NCI-H1930 (cell line): ENCODE data around the gene PIGQ.

ENCODE experiments used
- DNase-seq, 2 experiments: peaks; one replicate each; lab custom pipeline; 2025; lab: John Stamatoyannopoulos, UW

PIGQ gene

GRCh38 chr16:628321-629061 lies 58.7 kb downstream of the PIGQ start:
- DNase-seq = no peak

DNA sequence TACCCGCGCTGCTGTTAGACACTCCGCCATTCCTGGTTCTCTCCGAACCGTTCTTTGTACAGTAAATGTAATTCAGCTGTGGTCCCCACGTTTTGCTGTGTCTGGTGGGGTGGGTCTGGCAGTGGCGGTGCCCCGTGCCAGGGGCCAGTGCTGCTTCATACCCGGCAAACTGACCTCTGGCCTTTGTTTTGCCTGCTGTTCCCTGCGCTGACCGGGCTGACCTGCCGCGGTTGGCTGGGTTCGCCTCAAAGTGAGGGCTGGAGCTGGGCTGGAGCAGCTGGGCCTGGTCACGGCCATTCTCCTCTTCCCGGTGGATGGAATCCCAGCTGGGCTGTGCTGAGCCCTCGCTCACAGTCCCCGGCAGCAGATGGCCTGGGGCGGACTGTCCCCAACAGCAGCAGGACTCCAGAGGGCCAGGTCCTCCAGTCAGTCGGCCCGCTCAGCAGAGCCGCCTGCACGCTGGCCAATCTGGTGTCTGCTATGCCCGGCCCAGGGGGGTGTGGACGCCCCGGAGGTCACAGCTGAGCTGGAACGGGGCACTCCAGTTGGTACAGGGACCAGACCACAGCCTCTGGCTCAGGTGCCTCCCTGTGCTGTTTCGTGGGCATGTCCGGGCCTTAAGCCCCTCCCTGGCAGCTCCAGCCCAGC lies 59.5 kb downstream of the PIGQ start:
- no peak for DNase-seq

- DNase-seq = no peak
Measured at GRCh38 chr16:629833-630248, 60.1 kb downstream of the PIGQ start.

- no peak for DNase-seq
Measured at GRCh38 chr16:630249-630814, 60.6 kb downstream of the PIGQ start.

DNA sequence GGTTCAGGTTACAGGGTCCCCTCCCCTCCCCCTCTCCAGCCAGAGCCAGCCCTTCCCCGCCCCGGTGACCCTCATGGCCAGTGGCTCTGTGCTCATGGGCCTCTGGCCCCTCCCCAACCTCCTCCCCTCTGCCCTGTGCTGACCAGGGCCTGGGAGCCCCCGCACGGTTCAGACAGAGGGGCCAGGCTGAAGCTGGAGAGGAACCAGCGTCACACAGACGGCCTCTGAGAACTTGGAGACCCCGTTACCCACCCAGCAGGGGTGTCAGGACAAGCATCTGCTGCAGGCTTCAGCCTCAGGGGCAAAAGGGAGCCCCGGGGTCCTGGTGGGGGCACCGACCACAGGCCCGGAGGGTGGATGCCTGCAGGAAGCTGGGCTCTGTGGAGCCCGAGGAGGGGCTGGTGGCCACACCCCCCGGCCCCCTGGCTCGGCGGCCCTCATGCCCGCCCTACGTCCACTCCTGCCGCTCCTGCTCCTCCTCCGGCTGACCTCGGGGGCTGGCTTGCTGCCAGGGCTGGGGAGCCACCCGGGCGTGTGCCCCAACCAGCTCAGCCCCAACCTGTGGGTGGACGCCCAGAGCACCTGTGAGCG lies 61.1 kb downstream of the PIGQ start, which contains the start of gene WFIKKN1:
Gene WFIKKN1, plus strand, starts transcription at position 171 of the 591 bp plus-strand sequence. Its CDS starts 269 bp downstream, at position 440.
- no peak for DNase-seq

DNA sequence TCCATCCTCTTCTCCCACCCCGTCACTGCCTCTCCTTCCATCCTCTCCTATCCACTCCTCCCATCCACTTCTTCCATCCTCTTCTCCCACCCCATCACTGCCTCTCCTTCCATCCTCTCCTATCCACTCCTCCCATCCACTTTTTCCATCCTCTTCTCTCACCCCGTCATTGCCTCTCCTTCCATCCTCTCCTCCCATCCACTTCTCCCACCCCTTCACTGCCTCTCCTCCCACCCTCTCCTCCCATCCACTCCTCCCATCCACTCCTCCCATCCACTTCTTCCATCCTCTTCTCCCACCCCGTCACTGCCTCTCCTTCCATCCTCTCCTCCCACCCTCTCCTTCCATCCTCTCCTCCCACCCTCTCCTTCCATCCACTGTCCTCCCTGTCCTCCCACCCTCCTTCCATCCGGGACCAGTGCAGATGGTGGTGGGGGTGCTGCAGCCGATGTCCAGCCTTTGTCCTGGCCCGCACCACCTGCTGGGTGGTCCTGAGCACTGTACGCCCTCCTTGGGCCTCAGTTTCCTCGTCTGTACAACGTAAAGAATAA lies 62.1 kb downstream of the PIGQ start:
- DNase-seq = no peak

- no peak for DNase-seq
Measured at GRCh38 chr16:632486-633335, 62.9 kb downstream of the PIGQ start.

DNA sequence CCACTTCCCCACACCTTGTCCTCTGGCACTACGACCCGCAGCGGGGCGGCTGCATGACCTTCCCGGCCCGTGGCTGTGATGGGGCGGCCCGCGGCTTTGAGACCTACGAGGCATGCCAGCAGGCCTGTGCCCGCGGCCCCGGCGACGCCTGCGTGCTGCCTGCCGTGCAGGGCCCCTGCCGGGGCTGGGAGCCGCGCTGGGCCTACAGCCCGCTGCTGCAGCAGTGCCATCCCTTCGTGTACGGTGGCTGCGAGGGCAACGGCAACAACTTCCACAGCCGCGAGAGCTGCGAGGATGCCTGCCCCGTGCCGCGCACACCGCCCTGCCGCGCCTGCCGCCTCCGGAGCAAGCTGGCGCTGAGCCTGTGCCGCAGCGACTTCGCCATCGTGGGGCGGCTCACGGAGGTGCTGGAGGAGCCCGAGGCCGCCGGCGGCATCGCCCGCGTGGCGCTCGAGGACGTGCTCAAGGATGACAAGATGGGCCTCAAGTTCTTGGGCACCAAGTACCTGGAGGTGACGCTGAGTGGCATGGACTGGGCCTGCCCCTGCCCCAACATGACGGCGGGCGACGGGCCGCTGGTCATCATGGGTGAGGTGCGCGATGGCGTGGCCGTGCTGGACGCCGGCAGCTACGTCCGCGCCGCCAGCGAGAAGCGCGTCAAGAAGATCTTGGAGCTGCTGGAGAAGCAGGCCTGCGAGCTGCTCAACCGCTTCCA lies 63.7 kb downstream of the PIGQ start:
- no peak for DNase-seq
